Brain microvascular endothelial cell (primary cell): Measurements from ENCODE around the gene NEK9.

Source experiments
- DNase-seq: peaks from one replicate; pipeline ENCODE4 v3.0.0-alpha.2; 2020
- H3K27ac ChIP-seq: fragments of 250-450 bp; sonication (Bioruptor Pico); 2 replicates; pipeline ENCODE4 v1.5.1; 2020; ENCODE audit warnings: mild to moderate bottlenecking, moderate library complexity
- H3K27me3 ChIP-seq: fragments of 250-450 bp; sonication (Bioruptor Pico); replicated peaks from 2 replicates; pipeline ENCODE4 v1.5.1; 2020; ENCODE audit warnings: mild to moderate bottlenecking
- H3K36me3 ChIP-seq: fragments of 250-450 bp; sonication (Bioruptor Pico); replicated peaks from 2 replicates; pipeline ENCODE4 v1.5.1; 2020; ENCODE audit warnings: mild to moderate bottlenecking
- H3K4me3 ChIP-seq: 2 replicates; pipeline ENCODE4 v1.5.1; 2011; ENCODE audit warnings: low read depth, mild to moderate bottlenecking, control low read depth, low read length, moderate library complexity
- in situ Hi-C: cut with HindIII; loops from 2 replicates; pipeline ENCODE4 v1.10.0; 2017; ENCODE audit warnings: low sequenced_read_pairs, low pct_ligation_motif_present
- TF ChIP-seq, protein P1 (sequence below): IDR thresholded peaks from 2 replicates; pipeline ENCODE4 v1.5.1; 2011; ENCODE audit warnings: low read depth, mild to moderate bottlenecking, moderate library complexity, low read length, control low read depth, inconsistent platforms; ENCODE audit errors: missing control alignments

Gene NEK9

DNA sequence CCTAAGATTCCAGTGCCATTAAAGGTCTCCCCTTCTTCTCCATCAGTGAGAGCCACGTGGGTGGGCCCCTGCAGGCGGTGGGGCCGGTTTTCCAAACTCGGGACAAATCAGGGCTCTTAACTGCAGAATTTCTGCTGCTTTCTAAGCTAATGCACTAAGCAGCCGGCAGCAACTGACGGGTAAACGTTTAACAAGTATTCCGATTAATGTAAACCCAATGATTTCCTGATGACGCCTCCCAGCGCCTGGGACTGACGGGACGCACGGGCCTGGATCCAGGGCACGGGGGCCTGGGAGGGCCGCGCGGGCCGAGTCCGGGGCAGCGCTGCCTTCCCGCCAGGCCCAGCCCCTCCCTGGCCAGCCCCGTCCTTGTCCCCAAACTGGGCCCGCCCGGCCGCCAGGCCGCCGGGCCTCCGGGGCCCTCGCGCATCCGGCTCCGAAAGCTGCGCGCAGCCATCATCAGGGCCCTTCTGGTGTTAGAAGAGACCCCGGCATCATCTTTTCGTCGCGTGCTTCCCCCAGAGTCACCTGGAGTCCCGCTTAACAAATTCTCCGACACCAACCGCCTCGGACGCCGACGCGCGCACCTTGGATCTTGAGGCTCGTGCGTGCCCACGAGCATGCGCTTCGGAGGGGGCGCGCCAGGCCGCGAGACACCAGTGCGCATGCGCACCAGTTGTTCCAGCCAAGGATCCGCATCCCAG lies 75.8 kb downstream of the NEK9 start, which contains the start of gene MLH3:
Gene MLH3 (minus strand): TSS at position 616 of the 704 bp plus-strand sequence. CDS start 1,812 bp downstream, outside the sequence.
- TF ChIP-seq, protein P1, sequence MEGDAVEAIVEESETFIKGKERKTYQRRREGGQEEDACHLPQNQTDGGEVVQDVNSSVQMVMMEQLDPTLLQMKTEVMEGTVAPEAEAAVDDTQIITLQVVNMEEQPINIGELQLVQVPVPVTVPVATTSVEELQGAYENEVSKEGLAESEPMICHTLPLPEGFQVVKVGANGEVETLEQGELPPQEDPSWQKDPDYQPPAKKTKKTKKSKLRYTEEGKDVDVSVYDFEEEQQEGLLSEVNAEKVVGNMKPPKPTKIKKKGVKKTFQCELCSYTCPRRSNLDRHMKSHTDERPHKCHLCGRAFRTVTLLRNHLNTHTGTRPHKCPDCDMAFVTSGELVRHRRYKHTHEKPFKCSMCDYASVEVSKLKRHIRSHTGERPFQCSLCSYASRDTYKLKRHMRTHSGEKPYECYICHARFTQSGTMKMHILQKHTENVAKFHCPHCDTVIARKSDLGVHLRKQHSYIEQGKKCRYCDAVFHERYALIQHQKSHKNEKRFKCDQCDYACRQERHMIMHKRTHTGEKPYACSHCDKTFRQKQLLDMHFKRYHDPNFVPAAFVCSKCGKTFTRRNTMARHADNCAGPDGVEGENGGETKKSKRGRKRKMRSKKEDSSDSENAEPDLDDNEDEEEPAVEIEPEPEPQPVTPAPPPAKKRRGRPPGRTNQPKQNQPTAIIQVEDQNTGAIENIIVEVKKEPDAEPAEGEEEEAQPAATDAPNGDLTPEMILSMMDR = no peak
- Histone ChIP-seq H3K4me3 (peak within 1 kb of the TSS; percentile 67), H3K36me3 (no peaks in the 10 kb centered on the region), H3K27ac (peak within 1 kb of the TSS; percentile 69), H3K27me3 (no peaks in the 10 kb centered on the region)
- in situ Hi-C loops = no loop called here
- peak; percentile 38 for DNase-seq

GRCh38 chr14:75049731-75050201 lies 77.1 kb downstream of the NEK9 start:
- Histone ChIP-seq H3K27ac (no peak overlapping the region), H3K27me3 (no peaks in the 10 kb centered on the region), H3K4me3 (no peak overlapping the region), H3K36me3 (no peaks in the 10 kb centered on the region)
- in situ Hi-C loops = no loop called here
- no peak for DNase-seq
- TF ChIP-seq, protein P1 = no peak

GRCh38 chr14:75049136-75049535 lies 77.7 kb downstream of the NEK9 start:
- H3K27me3 ChIP-seq = no peaks in the 10 kb centered on the region
- DNase-seq = no peak
- no peaks in the 10 kb centered on the region for H3K36me3 ChIP-seq
- TF ChIP-seq, protein P1 = no peak
- in situ Hi-C loops = no loop called here
- H3K4me3 ChIP-seq = no peak overlapping the region
- H3K27ac ChIP-seq = no peak overlapping the region

DNA sequence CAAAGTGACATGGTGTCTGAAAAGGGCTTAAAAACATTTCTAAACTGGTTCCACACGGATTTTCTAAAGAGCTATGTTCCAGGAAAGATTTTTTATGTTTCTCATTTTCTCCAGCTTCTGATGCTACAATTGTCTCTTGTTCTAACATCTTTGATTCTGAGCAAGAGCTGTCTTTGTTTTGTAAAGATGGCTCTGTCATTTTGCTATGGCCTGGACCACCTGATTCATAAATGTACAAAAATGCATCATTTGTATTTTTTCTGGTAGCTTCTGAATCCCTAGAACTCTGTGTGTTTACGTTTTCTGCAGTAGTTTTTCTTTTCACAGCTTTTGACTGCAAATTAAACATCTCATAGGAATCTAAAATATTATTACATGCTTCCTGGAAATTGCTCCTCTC lies 78.7 kb downstream of the NEK9 start:
- no peak overlapping the region for H3K27ac ChIP-seq
- in situ Hi-C loops = no loop called here
- DNase-seq = no peak
- no peaks in the 10 kb centered on the region for H3K27me3 ChIP-seq
- H3K36me3 ChIP-seq = no peaks in the 10 kb centered on the region
- TF ChIP-seq, protein P1 = no peak
- no peak overlapping the region for H3K4me3 ChIP-seq

GRCh38 chr14:75047506-75047905 lies 79.3 kb downstream of the NEK9 start:
- Histone ChIP-seq H3K27ac (no peak overlapping the region), H3K27me3 (no peaks in the 10 kb centered on the region), H3K36me3 (no peaks in the 10 kb centered on the region), H3K4me3 (no peak overlapping the region)
- no peak for DNase-seq
- in situ Hi-C loops = no loop called here
- TF ChIP-seq, protein P1 = no peak
